DND-41 (cell line): Measurements from ENCODE around the gene MAPRE2.

ENCODE experiments used
- CTCF ChIP-seq: IDR thresholded peaks from 2 replicates; pipeline ENCODE4 v1.5.1; 2012; ENCODE audit warnings: borderline replicate concordance, low read length, moderate library complexity, mild to moderate bottlenecking; ENCODE audit not compliant: poor library complexity, severe bottlenecking; ENCODE audit errors: extremely low read depth
- EZH2 ChIP-seq: IDR thresholded peaks from 3 replicates; pipeline ENCODE4 v1.6.1; 2012; ENCODE audit warnings: borderline replicate concordance, low read depth, mild to moderate bottlenecking, moderate library complexity, low read length, inconsistent platforms; ENCODE audit not compliant: severe bottlenecking

DNA sequence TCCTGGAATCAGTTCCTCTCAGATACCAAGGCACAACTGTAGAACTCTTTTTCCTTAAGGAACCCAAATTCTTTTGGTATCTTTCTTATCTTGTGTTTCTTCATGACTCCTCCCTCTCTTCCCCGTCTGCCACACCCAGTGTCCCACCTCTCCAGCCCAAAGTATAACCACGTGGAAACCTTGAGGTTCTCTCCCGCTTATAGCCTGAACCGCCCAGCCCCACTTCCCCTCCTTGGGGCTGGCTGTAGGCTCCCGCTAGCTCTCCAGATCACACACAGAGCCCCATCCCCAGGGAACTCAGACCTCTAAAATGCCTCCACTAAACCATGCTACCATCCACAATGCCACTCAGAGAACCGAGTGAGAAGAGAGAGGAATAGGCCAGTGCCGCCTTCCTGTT, 87.5 kb downstream of the MAPRE2 start:
- TF ChIP-seq CTCF (no peak), EZH2 (no peak)
